ENCODE results near the gene CRB2. TPM values are rescaled to one million over a fixed set of nuclear protein-coding genes. Genes with fewer than 3 reads are reported as not detected.

The CRB2 gene
- total and polyA plus RNA-seq, 2 experiments from 2014 or later = 5.5 to 7.0 TPM

GRCh38 chr9:123411636-123412035 lies 55.6 kb downstream of the CRB2 start:
- H3K4me3 ChIP-seq = no peak overlapping the region
- WGBS (ENCODE audit: low lambda C conversion rate, missing lambda C conversion rate) = 97% methylated on average over 9 of the region's 11 CpGs
- no peaks in the 10 kb centered on the region for H3K36me3 ChIP-seq (replicated peaks; ENCODE audit: insufficient read depth, low read depth)
- H4K20me1 ChIP-seq (ENCODE audit: insufficient read depth, poor library complexity, severe bottlenecking) = no peaks in the 10 kb centered on the region
- no peaks in the 10 kb centered on the region for H3K27me3 ChIP-seq
- H3K4me2 ChIP-seq = no peak overlapping the region
- H2AFZ ChIP-seq = no peak overlapping the region
- H3K4me1 ChIP-seq (ENCODE audit: insufficient read depth) = peaks cover 9% of the 10 kb centered on the region
- TF ChIP-seq CTCF (IDR thresholded peaks at IDR 0.05; ENCODE audit: poor library complexity) (no peak), EZH2phosphoT487 (IDR thresholded peaks at IDR 0.05; ENCODE audit: low read depth, severe bottlenecking, unreplicated experiment) (no peak), EZH2 (IDR thresholded peaks at IDR 0.05; ENCODE audit: borderline replicate concordance) (no peak)
- H3K79me2 ChIP-seq = no peaks in the 10 kb centered on the region
- DNase-seq (ENCODE audit: low spot score) = no peak
- H3K9me2 ChIP-seq (replicated peaks; ENCODE audit: insufficient read depth) = no peaks in the 10 kb centered on the region
- H3K27ac ChIP-seq = no peak overlapping the region
- no peaks in the 10 kb centered on the region for H3K9me3 ChIP-seq (ENCODE audit: low read depth)

- WGBS (ENCODE audit: low lambda C conversion rate, missing lambda C conversion rate) = 92% methylated on average over 18 of the region's 18 CpGs
- no peak overlapping the region for H3K4me2 ChIP-seq
- no peaks in the 10 kb centered on the region for H3K79me2 ChIP-seq
- no peaks in the 10 kb centered on the region for H4K20me1 ChIP-seq (ENCODE audit: insufficient read depth, poor library complexity, severe bottlenecking)
- H3K36me3 ChIP-seq (replicated peaks; ENCODE audit: insufficient read depth, low read depth) = no peaks in the 10 kb centered on the region
- DNase-seq (ENCODE audit: low spot score) = no peak
- H2AFZ ChIP-seq = no peak overlapping the region
- H3K27me3 ChIP-seq = no peaks in the 10 kb centered on the region
- peaks cover 2% of the 10 kb centered on the region for H3K4me1 ChIP-seq (ENCODE audit: insufficient read depth)
- no peak overlapping the region for H3K27ac ChIP-seq
- H3K9me2 ChIP-seq (replicated peaks; ENCODE audit: insufficient read depth) = no peaks in the 10 kb centered on the region
- H3K4me3 ChIP-seq = no peak overlapping the region
- TF ChIP-seq CTCF (IDR thresholded peaks at IDR 0.05; ENCODE audit: poor library complexity) = no peak
- TF ChIP-seq EZH2 (IDR thresholded peaks at IDR 0.05; ENCODE audit: borderline replicate concordance) = no peak
- TF ChIP-seq EZH2phosphoT487 (IDR thresholded peaks at IDR 0.05; ENCODE audit: low read depth, severe bottlenecking, unreplicated experiment) = no peak
- H3K9me3 ChIP-seq (ENCODE audit: low read depth) = no peaks in the 10 kb centered on the region
These were observed 56.3 kb downstream of the CRB2 start for GRCh38 chr9:123412171-123412820.

GRCh38 chr9:123414204-123414603 lies 58.2 kb downstream of the CRB2 start:
- TF ChIP-seq EZH2phosphoT487 (IDR thresholded peaks at IDR 0.05; ENCODE audit: low read depth, severe bottlenecking, unreplicated experiment) (no peak), CTCF (IDR thresholded peaks at IDR 0.05; ENCODE audit: poor library complexity) (no peak), EZH2 (IDR thresholded peaks at IDR 0.05; ENCODE audit: borderline replicate concordance) (no peak)
- no peaks in the 10 kb centered on the region for H3K36me3 ChIP-seq (replicated peaks; ENCODE audit: insufficient read depth, low read depth)

More at GRCh38 chr9:123414204-123414603, 58.2 kb downstream of the CRB2 start:
- no peak overlapping the region for H3K4me3 ChIP-seq
- no peaks in the 10 kb centered on the region for H3K79me2 ChIP-seq
- DNase-seq (ENCODE audit: low spot score) = no peak
- H3K27me3 ChIP-seq = no peaks in the 10 kb centered on the region
- WGBS (ENCODE audit: low lambda C conversion rate, missing lambda C conversion rate) = 89% methylated on average over 7 of the region's 7 CpGs
- no peaks in the 10 kb centered on the region for H4K20me1 ChIP-seq (ENCODE audit: insufficient read depth, poor library complexity, severe bottlenecking)
- no peak overlapping the region for H3K4me2 ChIP-seq
- H2AFZ ChIP-seq = no peak overlapping the region
- H3K9me3 ChIP-seq (ENCODE audit: low read depth) = no peaks in the 10 kb centered on the region
- no peaks in the 10 kb centered on the region for H3K9me2 ChIP-seq (replicated peaks; ENCODE audit: insufficient read depth)
- no peaks in the 10 kb centered on the region for H3K4me1 ChIP-seq (ENCODE audit: insufficient read depth)
- no peak overlapping the region for H3K27ac ChIP-seq
